SU-DHL-6 (cell line): ENCODE measurements around the gene DKC1.
"Not testable (repeated sequence)": the region's sequence is repeated elsewhere in the genome, so short reads cannot be mapped to it uniquely, and the experiment has no call there.

Experiments used
- H2AFZ ChIP-seq: fragments of 200-600 bp; sonication (generic); 2 replicates; pipeline ENCODE4 v1.6.1; 2014; ENCODE audit warnings: low read depth, mild to moderate bottlenecking, moderate library complexity, mixed read lengths, antibody characterized with exemption, low read length; ENCODE audit not compliant: severe bottlenecking
- H3F3A ChIP-seq: fragments of 200-600 bp; shearing (Covaris generic); 2 replicates; pipeline ENCODE4 v1.6.0; 2016; ENCODE audit warnings: antibody characterized with exemption, mild to moderate bottlenecking; ENCODE audit not compliant: insufficient read depth
- H3K27ac ChIP-seq: fragments of 200-600 bp; sonication (generic); 2 replicates; pipeline ENCODE4 v1.5.1; 2016; ENCODE audit warnings: low read depth, mild to moderate bottlenecking, low read length, moderate library complexity, mixed read lengths
- H3K27me3 ChIP-seq: fragments of 200-600 bp; sonication (generic), shearing (Covaris generic); 2 replicates; pipeline ENCODE4 v1.6.0; 2014; ENCODE audit warnings: mild to moderate bottlenecking, low read length
- H3K36me3 ChIP-seq: fragments of 200-600 bp; sonication (generic); 2 replicates; pipeline ENCODE4 v1.6.1; 2014; ENCODE audit warnings: mild to moderate bottlenecking, low read length, mixed read lengths
- H3K4me2 ChIP-seq: fragments of 300-600, 200-600 bp; shearing (Covaris generic), sonication (generic); 2 replicates; pipeline ENCODE4 v1.6.0; 2014; ENCODE audit warnings: low read length, low read depth, mild to moderate bottlenecking; ENCODE audit not compliant: poor library complexity, severe bottlenecking
- H3K4me3 ChIP-seq: fragments of 200-600 bp; sonication (generic); 2 replicates; pipeline ENCODE4 v1.5.1; 2014; ENCODE audit warnings: antibody characterized with exemption, low read length, mild to moderate bottlenecking, mixed read lengths; ENCODE audit not compliant: insufficient read depth, poor library complexity, severe bottlenecking
- H3K79me2 ChIP-seq: fragments of 200-600 bp; sonication (generic); 2 replicates; pipeline ENCODE4 v1.6.1; 2014; ENCODE audit warnings: mild to moderate bottlenecking, low read length, moderate library complexity; ENCODE audit not compliant: insufficient read depth
- H3K9ac ChIP-seq: fragments of 200-600 bp; sonication (generic); 2 replicates; pipeline ENCODE4 v1.7.0; 2014; ENCODE audit warnings: mild to moderate bottlenecking, low read length
- H3K9me2 ChIP-seq: fragments of 200-600 bp; sonication (generic); replicated peaks from 2 replicates; pipeline ENCODE4 v1.6.1; 2014; ENCODE audit warnings: low read length; ENCODE audit not compliant: insufficient read depth
- H3K9me3 ChIP-seq: fragments of 200-600 bp; sonication (generic); 2 replicates; pipeline ENCODE4 v1.6.1; 2014; ENCODE audit warnings: low read length, mixed read lengths; ENCODE audit not compliant: insufficient read depth
- H4K20me1 ChIP-seq: fragments of 200-600 bp; sonication (generic); 2 replicates; pipeline ENCODE4 v1.6.1; 2014; ENCODE audit warnings: low read depth, mild to moderate bottlenecking, antibody characterized with exemption, low read length, moderate library complexity, mixed read lengths
- EZH2phosphoT487 ChIP-seq: fragments of 200-600 bp; sonication (generic), shearing (Covaris generic); conservative IDR thresholded peaks from 2 replicates; pipeline ENCODE4 v1.6.1; 2018; ENCODE audit warnings: mild to moderate bottlenecking, antibody characterized with exemption, low read length, moderate library complexity, mixed read lengths
- TF ChIP-seq, protein P1 (sequence below): fragments of 200-600 bp; sonication (generic); IDR thresholded peaks from one replicate; pipeline ENCODE4 v1.5.1; 2017; ENCODE audit warnings: antibody characterized with exemption, mild to moderate bottlenecking, low read length, moderate library complexity; ENCODE audit not compliant: insufficient read depth, poor library complexity, severe bottlenecking

DKC1 gene

DNA sequence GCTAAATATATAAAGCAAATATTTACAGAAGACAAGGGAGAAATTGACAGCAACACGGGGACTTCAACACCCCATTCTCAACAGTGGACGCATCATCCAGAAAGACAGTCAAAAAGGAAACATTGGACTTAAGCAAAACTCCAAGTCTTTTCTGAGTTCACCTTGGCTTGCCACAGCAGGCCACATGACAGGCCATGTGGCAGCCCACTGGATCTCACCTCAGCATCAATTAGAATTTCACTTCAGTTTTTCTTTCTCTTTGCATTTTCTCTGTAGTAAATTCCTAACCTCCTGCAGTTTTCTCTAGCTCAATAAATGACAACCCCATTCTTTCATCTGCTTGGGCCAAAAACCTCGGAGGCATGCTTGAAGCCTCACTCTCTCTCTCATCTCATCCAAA, 59.4 kb downstream of the DKC1 start:
- H2AFZ ChIP-seq, result no peak overlapping the region
- H3K4me2 ChIP-seq, result no peak overlapping the region
- no peak overlapping the region for H3K9ac ChIP-seq
- H4K20me1 ChIP-seq, result no peaks in the 10 kb centered on the region
- no peaks in the 10 kb centered on the region for H3F3A ChIP-seq
- TF ChIP-seq, protein P1, sequence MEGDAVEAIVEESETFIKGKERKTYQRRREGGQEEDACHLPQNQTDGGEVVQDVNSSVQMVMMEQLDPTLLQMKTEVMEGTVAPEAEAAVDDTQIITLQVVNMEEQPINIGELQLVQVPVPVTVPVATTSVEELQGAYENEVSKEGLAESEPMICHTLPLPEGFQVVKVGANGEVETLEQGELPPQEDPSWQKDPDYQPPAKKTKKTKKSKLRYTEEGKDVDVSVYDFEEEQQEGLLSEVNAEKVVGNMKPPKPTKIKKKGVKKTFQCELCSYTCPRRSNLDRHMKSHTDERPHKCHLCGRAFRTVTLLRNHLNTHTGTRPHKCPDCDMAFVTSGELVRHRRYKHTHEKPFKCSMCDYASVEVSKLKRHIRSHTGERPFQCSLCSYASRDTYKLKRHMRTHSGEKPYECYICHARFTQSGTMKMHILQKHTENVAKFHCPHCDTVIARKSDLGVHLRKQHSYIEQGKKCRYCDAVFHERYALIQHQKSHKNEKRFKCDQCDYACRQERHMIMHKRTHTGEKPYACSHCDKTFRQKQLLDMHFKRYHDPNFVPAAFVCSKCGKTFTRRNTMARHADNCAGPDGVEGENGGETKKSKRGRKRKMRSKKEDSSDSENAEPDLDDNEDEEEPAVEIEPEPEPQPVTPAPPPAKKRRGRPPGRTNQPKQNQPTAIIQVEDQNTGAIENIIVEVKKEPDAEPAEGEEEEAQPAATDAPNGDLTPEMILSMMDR, result no peak
- TF ChIP-seq EZH2phosphoT487, result no peak
- H3K27ac ChIP-seq, result no peak overlapping the region
- no peaks in the 10 kb centered on the region for H3K27me3 ChIP-seq
- no peaks in the 10 kb centered on the region for H3K9me3 ChIP-seq
- no peaks in the 10 kb centered on the region for H3K79me2 ChIP-seq
- H3K36me3 ChIP-seq, result no peaks in the 10 kb centered on the region
- H3K4me3 ChIP-seq, result no peak overlapping the region
- no peaks in the 10 kb centered on the region for H3K9me2 ChIP-seq

GRCh38 chrX:154824638-154825037, 62.0 kb downstream of the DKC1 start:
- Histone ChIP-seq H3K79me2 (no peaks in the 10 kb centered on the region), H3K36me3 (no peaks in the 10 kb centered on the region), H3K9me3 (no peaks in the 10 kb centered on the region), H3K4me3 (no peak overlapping the region), H3K9ac (no peak overlapping the region), H3K27ac (no peak overlapping the region), H3K9me2 (no peaks in the 10 kb centered on the region), H4K20me1 (no peaks in the 10 kb centered on the region), H2AFZ (no peak overlapping the region), H3K4me2 (no peak overlapping the region), H3K27me3 (no peaks in the 10 kb centered on the region), H3F3A (no peaks in the 10 kb centered on the region)
- TF ChIP-seq EZH2phosphoT487, result no peak
- TF ChIP-seq, protein P1, result no peak

GRCh38 chrX:154825586-154825985, 62.9 kb downstream of the DKC1 start:
- not testable (repeated sequence) for H3K9ac ChIP-seq, H4K20me1 ChIP-seq, H3K27me3 ChIP-seq, H3K4me3 ChIP-seq, H3K4me2 ChIP-seq, H3K9me3 ChIP-seq, H3K36me3 ChIP-seq, H3K9me2 ChIP-seq, H3K27ac ChIP-seq, H3K79me2 ChIP-seq, H2AFZ ChIP-seq, H3F3A ChIP-seq
